HUES6 (cell line): ENCODE results near the gene CD24.

Experiments used
- H3K27ac ChIP-seq: 2 replicates; pipeline ENCODE4 v1.7.0; 2013; ENCODE audit warnings: low read depth, mild to moderate bottlenecking, low read length, inconsistent platforms
- H3K27me3 ChIP-seq: 2 replicates; pipeline ENCODE4 v1.6.1; 2013; ENCODE audit warnings: low read length; ENCODE audit not compliant: control insufficient read depth, insufficient read depth
- H3K36me3 ChIP-seq: 2 replicates; pipeline ENCODE4 v1.6.1; 2013; ENCODE audit warnings: low read length; ENCODE audit not compliant: control insufficient read depth, insufficient read depth
- H3K4me1 ChIP-seq: 2 replicates; pipeline ENCODE4 v1.6.1; 2013; ENCODE audit warnings: low read length; ENCODE audit not compliant: control insufficient read depth, insufficient read depth
- H3K4me3 ChIP-seq: 2 replicates; pipeline ENCODE4 v1.5.1; 2013; ENCODE audit warnings: low read depth, low read length
- H3K9ac ChIP-seq: one replicate; pipeline ENCODE4 v1.6.1; 2013; ENCODE audit warnings: mild to moderate bottlenecking, low read length
- H3K9me3 ChIP-seq: 2 replicates; pipeline ENCODE4 v1.6.1; 2013; ENCODE audit warnings: low read depth, low read length; ENCODE audit not compliant: control insufficient read depth, insufficient read depth

CD24 gene

DNA sequence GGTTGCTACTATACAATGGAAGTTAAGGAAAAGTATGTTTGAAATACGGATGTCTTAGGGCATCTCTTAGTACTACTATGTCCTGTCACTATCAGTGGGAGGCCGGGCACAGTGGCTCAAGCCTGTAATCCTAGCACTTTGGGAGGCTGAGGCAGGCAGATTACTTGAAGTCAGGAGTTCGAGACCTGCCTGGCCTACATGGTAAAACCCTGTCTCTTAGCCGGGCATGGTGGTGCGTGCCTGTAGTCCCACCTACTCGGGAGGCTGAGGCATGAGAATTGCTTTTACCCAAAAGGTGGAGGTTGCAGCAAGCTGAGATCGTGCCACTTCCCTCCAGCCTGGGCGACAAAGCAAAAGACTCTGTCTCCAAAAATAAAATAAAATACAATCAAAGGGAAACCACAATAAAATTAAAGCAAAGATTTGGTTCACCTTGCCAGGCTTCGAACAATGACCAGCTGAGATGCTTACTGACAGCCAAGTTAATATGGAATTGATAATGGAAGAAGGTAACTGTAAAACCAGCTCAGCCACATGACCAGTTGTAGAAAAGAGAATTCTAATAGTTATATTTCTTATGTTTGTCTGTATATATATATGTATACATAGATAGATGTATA is 6.5 kb downstream of the CD24 start:
- H3K27ac ChIP-seq: no peak overlapping the region
- no peaks in the 10 kb centered on the region for H3K9me3 ChIP-seq
- peaks cover 22% of the 10 kb centered on the region for H3K36me3 ChIP-seq
- H3K9ac ChIP-seq: no peak overlapping the region
- no peak overlapping the region for H3K4me3 ChIP-seq
- no peaks in the 10 kb centered on the region; the same call in 1 of the 2 replicates for H3K4me1 ChIP-seq
- no peaks in the 10 kb centered on the region for H3K27me3 ChIP-seq

DNA sequence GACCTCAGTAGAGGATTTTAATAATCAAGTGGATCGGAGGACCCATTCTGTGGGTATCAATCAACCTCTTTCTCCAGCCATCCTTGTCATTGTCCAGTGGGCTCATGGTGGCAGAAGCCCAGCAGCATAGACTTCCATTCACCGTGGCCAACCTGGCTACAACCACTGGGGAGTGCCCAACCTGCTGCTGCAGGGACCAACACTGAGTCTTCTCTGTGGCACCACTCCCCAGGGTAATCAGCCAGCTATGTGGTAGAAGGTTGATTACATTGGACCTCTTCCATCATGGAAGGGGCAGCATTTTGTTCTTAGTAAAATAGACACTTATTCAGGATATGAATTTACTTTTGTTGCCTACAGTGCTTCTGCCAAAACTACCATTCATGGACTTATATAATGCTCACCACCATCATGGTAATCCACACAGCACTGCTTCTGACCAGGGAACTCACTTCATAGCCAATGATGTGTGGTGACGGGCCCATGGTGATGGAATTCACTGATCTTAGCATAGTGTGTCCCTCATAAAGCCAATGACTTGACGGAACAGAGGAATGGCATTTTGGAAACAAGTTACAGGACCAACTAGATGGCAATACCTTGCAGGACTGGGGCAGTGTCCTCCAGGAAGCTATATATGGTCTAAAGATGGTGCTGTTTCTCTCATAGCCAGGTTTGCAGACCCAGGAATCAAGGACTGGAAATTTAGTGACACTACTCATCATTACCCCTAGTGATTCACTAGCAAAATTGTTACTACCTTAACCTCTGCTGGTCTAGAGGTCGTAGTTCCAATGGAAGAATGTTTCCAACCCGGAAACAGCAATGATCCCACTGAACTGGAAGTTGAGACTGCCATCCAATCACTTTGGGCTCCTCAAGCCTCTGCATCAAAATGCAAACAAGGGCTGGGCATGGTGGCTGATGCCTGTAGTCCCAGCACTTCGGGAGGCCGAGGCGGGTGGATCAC is 7.6 kb downstream of the CD24 start:
- Histone ChIP-seq H3K27ac (no peak overlapping the region), H3K9ac (no peak overlapping the region), H3K27me3 (no peaks in the 10 kb centered on the region), H3K4me3 (no peak overlapping the region), H3K36me3 (peaks cover 11% of the 10 kb centered on the region), H3K9me3 (no peaks in the 10 kb centered on the region), H3K4me1 (no peaks in the 10 kb centered on the region)

DNA sequence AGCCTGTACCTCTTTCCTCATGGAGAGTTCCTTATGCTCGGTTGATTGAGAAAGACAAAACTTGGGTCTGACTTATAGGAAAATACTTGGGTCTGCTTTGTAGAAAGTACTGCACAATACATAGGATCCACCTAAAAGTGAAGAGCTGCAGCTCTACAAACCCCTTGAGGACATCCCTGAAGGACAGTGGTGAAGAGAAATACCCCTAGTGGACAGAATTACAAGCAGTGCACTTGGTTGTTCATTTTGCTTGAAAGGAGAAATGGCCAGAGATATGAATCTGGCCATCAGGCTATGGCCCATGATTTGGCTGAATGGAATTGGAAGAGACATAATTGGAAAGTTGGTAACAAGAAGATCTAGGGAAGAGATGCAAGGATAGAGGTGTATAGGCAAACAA is 8.3 kb downstream of the CD24 start:
- Histone ChIP-seq H3K9ac (no peak overlapping the region), H3K9me3 (no peaks in the 10 kb centered on the region)

DNA sequence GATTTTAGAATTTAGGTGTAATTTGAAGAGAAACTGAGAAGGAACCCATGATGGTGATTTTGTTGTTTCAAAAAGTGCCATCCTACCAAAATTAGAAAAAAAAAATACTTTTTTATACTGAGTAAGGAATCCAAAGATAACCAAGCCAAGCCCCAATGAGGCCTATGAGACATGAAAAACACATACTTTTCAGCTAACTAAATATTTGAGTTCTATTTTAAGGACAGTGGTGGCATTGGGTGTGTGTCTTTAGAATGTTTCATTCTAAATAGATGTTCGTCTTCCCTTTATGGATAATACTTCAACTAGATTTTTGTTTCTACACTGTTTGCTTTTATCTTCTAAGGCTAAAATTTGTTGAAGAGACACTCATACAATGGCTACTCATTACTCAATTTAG is 9.6 kb downstream of the CD24 start:
- H3K9me3 ChIP-seq: no peaks in the 10 kb centered on the region
- H3K9ac ChIP-seq: no peak overlapping the region
- no peaks in the 10 kb centered on the region for H3K36me3 ChIP-seq
- no peak overlapping the region for H3K4me3 ChIP-seq
- H3K27me3 ChIP-seq: no peaks in the 10 kb centered on the region
- H3K27ac ChIP-seq: no peak overlapping the region
- H3K4me1 ChIP-seq: no peaks in the 10 kb centered on the region

More for the DNA sequence above, 8.3 kb downstream of the CD24 start:
- Histone ChIP-seq H3K27me3 (no peaks in the 10 kb centered on the region), H3K4me3 (no peak overlapping the region), H3K27ac (no peak overlapping the region), H3K4me1 (no peaks in the 10 kb centered on the region), H3K36me3 (peaks cover 6% of the 10 kb centered on the region)

DNA sequence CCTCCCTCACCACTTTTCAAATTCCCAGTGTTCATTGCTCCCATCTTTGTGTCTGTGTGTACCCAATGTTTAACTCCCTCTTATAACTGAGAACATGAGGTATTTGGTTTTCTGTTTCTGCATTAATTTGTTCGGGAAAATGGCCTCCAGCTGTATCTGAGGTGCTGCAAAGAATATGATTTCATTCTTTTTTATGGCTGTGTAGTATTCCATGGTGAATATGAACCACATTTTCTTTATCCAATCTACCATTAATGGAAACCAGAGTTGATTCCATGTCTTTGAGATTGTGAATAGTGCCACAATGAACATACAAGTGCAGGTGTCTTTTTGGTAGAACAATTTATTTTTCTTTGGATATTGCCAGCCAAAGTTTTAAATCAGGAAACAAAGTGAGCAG is 10.4 kb downstream of the CD24 start:
- Histone ChIP-seq H3K4me3 (no peak overlapping the region), H3K4me1 (no peaks in the 10 kb centered on the region), H3K36me3 (no peaks in the 10 kb centered on the region), H3K27ac (no peak overlapping the region), H3K9me3 (no peaks in the 10 kb centered on the region), H3K9ac (no peak overlapping the region), H3K27me3 (no peaks in the 10 kb centered on the region)

DNA sequence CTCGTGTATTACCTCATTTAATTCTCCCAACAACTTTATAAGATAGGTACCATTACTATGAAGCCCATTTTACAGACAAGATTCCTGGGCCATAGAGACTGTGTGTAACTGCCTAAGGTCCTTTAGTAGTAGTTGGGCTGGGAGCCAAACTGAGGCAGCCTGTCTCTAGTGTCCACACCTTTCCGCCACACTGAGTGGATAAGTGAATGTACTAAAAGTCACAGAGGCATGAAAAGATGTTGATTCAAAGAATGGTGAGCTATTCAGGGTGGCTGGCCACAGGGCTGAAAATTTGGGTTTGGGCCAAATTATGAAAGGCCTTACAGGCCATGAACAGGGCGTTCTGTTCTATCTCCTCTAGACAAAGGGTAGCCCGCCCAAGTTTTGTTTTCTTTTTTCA is 11.0 kb downstream of the CD24 start:
- Histone ChIP-seq H3K9me3 (no peaks in the 10 kb centered on the region), H3K27me3 (no peaks in the 10 kb centered on the region), H3K36me3 (no peaks in the 10 kb centered on the region), H3K9ac (no peak overlapping the region), H3K27ac (no peak overlapping the region), H3K4me3 (no peak overlapping the region), H3K4me1 (no peaks in the 10 kb centered on the region)

DNA sequence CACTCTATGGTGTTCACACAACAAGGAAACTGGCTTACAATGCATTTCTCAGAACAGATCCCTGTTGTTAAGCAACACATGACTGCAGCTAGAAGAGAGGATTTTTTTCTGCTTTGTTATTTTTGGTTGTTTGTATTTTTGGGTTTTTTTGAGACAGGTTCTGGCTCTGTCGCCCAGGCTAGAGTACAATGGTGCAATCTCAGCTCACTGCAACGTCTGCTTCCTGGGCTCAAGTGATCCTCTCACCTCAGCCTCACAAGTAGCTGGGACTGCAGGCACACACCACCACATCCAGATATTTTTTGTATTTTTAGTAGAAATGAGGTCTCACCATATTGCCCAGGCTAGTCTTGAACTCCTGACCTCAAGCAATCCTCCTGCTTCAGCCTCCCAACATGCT is 12.7 kb downstream of the CD24 start:
- H3K27ac ChIP-seq: no peak overlapping the region

DNA sequence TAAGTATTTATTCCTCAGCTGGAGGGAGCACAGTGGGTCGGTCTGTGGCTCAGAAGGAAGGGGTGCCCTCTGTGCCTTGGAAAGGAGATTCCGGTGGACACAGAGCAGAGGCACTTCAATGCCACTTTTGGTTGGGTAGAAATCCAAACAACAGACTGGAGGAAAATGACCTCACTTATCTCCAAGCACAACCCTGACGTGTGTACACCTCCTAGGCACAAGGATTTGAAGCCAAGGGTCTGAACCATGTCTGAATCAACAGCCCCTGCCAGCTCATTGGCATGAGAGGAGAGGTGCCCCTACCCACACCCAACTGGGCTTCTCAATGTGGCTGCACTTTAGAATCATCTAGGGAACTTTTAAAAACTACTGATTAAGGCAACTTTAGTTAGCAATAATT is 13.4 kb downstream of the CD24 start:
- H3K9ac ChIP-seq: no peak overlapping the region
- no peak overlapping the region for H3K4me3 ChIP-seq
- no peaks in the 10 kb centered on the region for H3K9me3 ChIP-seq
- no peak overlapping the region for H3K27ac ChIP-seq
- no peaks in the 10 kb centered on the region for H3K27me3 ChIP-seq
- H3K4me1 ChIP-seq: no peaks in the 10 kb centered on the region
- no peaks in the 10 kb centered on the region for H3K36me3 ChIP-seq

More for the DNA sequence above, 12.7 kb downstream of the CD24 start:
- H3K9ac ChIP-seq: no peak overlapping the region
- H3K27me3 ChIP-seq: no peaks in the 10 kb centered on the region
- no peaks in the 10 kb centered on the region for H3K9me3 ChIP-seq
- H3K4me3 ChIP-seq: no peak overlapping the region
- H3K4me1 ChIP-seq: no peaks in the 10 kb centered on the region
- no peaks in the 10 kb centered on the region for H3K36me3 ChIP-seq

DNA sequence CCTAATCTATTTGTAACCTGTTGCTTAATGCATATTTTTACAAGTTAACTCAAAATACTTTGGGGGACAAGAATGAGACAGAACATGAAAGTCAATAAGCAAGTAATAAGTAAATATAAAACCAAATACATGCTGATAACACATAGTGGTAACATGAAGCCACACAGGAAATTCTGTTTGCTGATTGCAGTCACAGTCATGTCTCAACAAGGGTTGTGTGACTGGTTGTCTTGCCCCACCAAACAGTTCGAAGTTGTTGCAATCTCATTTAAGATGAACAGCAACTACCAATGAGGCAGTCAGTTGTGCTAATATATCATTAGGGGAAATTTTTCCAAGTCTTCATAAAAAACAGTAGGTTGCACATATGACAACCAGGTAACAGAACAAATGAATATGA is 14.5 kb downstream of the CD24 start:
- Histone ChIP-seq H3K27me3 (no peaks in the 10 kb centered on the region), H3K9me3 (no peaks in the 10 kb centered on the region), H3K9ac (no peak overlapping the region), H3K36me3 (no peaks in the 10 kb centered on the region), H3K27ac (no peak overlapping the region), H3K4me1 (no peaks in the 10 kb centered on the region), H3K4me3 (no peak overlapping the region)

DNA sequence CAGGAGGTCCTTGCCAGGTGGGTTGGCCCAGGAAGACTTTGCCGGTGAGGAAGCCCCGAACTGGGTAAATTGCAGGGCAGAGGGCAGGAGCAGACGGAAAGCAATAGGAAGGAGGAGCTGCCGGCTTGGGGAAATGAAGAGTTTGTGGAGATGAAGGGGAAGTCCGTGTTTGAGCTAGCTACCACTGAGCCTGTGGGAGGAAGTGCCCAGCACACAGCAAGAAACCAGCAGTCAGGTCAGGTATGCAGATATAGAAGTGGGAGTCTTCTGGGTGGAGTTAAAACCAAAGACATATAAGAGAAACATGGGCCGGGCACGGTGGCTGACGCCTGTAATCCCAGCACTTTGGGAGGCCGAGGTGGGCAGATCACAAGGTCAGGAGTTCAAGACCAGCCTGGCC is 34.7 kb downstream of the CD24 start:
- H3K27ac ChIP-seq: no peak overlapping the region

DNA sequence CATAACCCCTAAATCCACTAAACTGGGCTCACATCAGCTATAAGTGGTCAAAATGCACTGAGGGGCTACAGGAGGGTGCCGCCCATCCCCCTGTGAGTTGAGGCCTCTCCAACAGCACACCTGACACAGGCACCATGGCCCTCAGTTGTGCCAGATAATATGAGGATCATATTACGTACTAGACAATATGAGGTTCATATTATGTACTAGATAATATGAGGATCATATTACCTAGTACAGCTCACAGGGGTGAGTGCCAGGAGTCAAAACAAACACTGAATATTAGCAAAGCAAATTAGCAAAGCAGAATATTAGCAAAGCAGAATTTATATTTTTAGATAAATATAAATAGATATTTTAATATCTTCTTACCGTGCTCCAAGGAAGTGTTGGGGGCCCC is 35.3 kb downstream of the CD24 start:
- H3K36me3 ChIP-seq: no peaks in the 10 kb centered on the region
- H3K27me3 ChIP-seq: no peaks in the 10 kb centered on the region
- no peaks in the 10 kb centered on the region for H3K4me1 ChIP-seq
- no peak overlapping the region for H3K9ac ChIP-seq
- H3K9me3 ChIP-seq: no peaks in the 10 kb centered on the region
- no peak overlapping the region for H3K27ac ChIP-seq
- H3K4me3 ChIP-seq: no peak overlapping the region

More for the DNA sequence above, 34.7 kb downstream of the CD24 start:
- Histone ChIP-seq H3K4me3 (no peak overlapping the region), H3K4me1 (no peaks in the 10 kb centered on the region), H3K27me3 (no peaks in the 10 kb centered on the region), H3K36me3 (no peaks in the 10 kb centered on the region), H3K9me3 (no peaks in the 10 kb centered on the region), H3K9ac (no peak overlapping the region)
